Fibroblast of skin of right biceps (primary cell): ENCODE data around the gene GDAP2.

Experiments
- DNase-seq: peaks from one replicate; pipeline ENCODE4 v3.0.0-alpha.2; 2013

GDAP2 gene

DNA sequence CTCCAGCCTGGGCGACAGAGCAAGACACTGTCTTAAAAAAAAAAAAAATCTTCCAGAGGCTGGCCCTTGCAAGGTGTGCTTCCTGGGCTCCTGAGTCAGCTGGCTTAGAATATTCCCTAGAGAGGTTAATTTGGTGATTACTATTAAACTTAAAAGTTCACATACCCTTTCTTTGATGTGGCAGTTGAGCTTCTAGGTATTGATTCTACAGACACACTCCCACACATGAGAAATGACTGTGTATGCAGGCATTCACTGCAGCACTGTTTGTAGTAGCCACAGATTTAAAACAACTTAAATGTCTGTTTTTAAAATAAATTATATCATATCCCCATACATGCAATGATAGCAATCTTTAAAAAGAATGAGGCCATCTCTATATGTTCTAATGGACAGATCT lies 93.4 kb downstream of the GDAP2 start:
- DNase-seq, result no peak

DNA sequence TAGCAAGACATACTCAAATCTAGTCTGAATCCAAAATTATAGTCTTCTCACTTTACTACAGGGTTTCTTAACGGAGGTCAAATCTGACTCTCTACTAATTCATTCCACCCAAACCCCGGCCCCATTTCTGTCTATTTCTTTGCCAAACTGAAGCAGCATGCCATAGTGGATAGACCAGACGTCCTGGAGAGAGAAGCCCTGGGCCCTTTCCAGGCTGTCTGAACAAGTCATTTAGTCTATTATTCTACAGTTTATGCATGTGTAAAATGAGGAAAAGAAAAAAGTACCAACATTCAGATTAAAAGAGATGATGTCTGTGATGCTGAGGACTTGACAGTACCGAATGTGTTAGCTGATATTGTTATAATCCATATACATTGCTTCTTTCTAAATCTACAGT lies 95.0 kb downstream of the GDAP2 start:
- DNase-seq, result no peak

DNA sequence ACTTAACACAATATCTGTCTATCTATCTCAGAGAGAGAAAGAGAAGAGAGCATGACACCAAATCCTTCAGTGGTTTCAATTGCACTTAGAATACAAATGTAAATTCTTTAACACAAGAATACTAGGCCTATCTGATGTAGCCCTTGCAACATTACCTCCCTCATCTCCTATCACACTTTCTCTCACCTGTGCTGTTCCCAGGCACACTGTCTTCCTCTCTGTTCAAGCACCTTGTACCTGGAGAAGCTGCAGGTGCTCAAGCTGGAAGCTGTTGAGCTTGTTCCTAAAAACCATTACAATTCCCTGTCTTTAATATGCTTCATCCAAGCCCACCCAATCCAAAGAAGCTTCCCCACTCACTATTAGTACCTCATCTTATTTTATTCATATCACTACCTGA lies 97.0 kb downstream of the GDAP2 start:
- DNase-seq, result no peak

DNA sequence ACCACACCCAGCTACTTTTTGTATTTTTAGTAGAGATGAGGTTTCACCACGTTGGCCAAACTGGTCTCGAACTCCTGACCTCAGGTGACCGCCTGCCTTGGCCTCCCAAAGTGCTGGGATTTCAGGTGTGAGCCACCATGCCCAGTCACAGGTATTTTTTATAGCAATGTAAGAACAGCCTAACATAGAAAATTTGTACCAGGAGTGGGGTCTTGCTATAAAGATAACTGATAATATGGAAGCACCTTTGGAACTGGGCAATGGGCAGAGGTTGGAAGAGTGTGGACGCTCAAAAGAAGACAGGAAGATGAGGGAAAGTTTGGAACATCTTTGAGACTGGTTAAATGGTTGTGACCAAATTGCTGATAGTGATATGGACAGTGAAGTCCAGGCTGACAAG lies 99.2 kb downstream of the GDAP2 start:
- DNase-seq, result no peak

DNA sequence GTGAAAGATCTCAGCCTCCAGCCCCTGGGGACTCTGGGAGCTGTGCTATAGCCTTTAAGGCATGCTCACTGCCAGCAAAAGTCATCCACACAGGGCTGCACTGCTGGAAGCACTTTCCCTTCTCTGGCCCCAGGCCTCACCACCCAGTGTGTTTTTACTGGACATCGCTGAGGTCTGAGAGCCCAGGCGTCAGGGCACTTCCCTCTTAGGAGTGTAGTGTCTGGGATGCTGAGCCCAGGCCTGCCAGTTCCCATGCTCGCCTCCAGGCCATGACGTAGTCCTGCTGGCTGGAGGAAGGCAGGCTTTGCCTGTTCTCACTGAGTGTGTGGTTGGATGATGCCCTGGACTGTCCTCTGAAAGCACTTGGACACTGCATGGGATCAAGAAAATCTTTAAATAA lies 101.2 kb downstream of the GDAP2 start:
- DNase-seq, result peak; percentile 46

DNA sequence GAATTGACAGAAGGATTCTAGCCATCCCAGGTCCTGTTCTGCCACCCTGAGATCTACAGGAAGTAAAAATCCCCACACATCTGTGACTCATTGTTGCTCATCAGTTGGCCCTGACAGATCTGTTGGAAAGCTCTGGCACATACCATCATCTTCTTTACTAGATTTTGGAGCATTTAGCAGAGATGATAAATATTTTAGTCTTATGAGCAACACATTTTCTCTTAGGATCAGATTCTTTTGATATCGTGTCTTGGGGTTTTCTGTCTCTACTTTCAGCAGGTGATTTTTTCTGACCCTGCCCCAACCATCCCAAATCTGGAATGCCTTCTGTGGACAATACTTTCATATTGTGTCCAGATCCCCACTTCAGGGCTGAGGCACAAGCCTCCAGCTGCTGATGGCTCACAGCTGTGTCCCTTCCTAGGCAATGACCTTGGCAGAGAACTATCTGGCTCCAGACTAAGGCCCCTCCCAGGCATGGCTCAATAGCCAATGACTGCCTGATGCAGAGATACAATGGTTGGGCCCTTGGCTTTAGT lies 102.8 kb downstream of the GDAP2 start:
- DNase-seq, result peak; percentile 94

DNA sequence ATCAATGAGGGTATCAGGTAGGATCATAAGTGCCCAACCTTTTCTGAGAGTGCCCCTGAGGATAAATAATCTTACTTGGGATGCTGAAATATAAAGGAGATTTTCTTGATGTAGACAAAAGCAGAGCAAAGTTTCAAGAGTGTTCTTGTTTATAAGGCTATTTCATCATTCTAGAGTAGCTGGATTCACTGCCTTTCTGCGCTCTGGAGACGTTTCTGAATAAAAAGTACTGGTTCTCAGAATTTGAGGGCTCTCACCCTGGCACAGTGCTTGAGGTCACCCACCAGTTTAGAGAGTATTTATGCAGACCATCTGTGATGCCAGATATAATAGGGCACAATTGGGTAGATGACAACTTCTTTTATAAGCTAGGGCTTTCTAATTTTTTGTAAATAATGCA lies 103.3 kb downstream of the GDAP2 start:
- no peak for DNase-seq

DNA sequence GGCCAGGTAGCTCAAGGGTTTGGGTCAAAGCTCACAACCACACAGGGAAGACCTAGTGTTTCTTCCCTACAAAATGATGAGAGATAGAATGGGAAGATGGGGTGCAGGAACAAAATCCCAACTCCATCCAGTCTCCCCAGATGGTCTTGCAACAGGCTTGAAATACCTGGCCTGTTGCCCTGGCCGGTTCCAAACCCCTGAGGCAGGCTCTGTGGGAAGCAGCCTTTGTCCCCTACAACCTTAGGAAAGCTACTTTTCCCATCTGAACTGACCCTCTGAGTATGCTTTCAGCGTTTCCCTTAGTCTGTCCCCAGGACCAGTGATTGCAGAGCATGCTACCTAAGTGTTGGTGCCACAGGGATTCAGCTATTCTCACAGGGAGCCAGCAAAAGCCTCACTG lies 104.0 kb downstream of the GDAP2 start:
- DNase-seq, result no peak

DNA sequence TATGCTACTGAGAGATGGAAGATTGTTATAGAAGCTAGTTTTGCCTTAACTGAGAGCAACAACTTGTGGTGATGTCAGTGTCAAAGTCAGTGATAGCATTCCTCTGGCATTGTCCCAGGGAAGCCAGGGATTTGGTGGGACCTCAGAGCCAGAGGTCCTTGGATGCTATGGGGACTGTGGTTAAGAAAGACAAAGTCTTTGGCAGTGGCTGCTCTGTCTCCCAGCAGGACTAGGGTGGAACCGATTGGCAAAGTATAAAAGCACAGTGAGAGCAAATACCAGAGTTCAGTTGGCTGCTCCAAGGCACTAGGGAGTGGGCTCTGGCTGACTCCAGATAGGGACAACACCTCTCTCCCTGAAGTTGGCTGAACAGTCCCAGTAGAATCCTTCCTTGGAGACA lies 104.8 kb downstream of the GDAP2 start:
- DNase-seq, result peak; percentile 82

DNA sequence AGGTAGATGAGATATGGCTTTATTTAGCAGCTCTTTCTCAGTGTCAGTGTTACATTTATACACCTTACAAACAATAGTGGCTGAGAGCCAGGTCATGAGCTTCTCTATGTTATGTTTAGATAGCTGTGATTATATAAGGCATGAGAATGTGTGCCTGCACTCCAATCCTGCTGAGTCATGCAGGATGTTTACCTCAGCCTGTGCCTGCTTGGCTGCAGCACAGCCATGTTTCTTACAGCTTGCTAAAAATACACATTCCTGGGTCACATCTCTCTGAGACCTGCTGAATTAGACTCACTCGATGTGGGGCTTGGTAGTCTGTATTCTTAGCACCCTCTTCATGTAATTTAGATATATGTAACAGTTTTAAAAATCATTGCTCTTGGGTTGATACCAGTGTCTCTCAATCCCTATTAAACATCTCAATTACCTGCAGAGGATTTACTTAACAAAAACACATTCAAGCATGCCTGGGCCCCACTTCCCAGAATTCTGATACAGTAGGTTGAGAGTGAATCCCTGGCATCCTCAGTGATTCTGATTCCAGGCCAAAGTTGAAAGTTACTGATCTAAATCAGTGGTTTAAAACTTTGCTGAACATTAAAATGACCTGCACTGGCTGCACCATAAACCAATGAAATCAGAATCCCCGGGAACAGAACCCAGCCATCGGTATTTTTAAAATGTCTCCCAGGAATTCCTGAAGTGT lies 107.5 kb downstream of the GDAP2 start:
- peak; percentile 97 for DNase-seq

DNA sequence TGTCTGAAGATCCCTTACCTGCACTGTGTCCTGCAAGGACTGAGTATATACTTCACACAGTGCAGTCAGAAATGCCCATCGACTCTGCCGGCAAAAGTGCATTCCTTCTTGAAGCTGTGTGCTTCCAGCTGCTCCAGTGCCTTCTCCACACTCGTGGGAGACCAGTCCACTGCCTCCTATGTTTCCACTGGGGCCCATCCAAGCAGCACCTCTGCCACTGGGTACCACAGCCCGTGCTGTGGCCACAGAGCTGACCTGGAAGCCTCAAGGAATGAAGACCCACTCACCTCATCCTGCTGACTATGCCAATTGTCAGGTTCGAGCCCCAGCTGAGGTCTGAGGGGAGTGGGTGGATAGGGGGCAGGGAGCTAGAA lies 108.1 kb downstream of the GDAP2 start:
- DNase-seq, result no peak

DNA sequence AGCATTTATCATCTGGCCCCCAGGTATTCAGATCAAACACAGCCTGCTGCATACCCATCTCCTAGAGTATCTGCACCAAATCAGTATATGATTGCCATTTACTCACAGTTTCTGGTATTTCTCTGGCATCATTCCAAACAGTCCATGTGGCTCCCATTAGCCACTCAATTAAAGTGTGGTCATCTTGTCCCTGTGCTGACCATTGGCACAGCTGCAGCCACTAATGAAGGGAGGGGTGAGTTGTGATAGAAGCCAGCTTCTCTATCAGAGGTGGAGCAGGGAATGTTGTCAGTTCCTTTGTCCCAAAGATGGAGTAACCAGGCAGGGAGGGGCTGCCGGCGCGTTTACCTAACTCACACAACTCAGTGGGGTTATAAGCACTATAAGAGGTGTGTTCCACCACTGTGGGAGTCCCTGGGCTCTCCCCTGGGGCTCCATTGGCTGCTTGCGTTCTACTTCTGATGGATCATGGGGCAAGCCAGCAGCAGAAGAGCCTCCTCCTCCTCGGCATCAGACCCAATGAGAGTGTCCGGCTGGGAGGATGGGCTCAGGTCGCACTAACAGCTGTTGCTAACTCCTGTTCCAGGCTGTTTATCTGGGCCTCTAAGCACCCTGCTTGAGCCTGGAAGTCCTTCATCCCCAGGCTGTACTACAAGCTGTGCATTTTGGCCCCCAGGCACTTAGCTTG lies 108.6 kb downstream of the GDAP2 start:
- DNase-seq, result peak; percentile 38

DNA sequence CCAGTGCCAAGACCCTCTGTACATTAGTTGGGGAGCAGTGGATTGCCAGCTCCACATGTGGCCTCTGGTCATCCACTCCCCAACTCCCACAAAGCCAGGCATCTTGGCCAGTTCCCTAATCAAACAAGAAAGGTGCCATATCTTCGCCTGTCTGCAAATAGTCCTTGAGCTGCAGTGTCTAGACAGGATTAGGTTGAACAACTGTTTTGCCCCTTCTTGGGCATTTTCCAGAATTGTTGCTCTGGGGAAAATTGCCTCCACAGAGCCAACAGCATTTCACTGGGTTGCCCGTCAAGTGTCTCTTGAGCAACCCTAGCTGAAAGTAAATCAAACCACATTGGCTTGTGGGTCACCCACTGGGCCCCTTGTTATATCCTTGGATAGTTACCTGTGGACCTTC lies 109.3 kb downstream of the GDAP2 start:
- no peak for DNase-seq

DNA sequence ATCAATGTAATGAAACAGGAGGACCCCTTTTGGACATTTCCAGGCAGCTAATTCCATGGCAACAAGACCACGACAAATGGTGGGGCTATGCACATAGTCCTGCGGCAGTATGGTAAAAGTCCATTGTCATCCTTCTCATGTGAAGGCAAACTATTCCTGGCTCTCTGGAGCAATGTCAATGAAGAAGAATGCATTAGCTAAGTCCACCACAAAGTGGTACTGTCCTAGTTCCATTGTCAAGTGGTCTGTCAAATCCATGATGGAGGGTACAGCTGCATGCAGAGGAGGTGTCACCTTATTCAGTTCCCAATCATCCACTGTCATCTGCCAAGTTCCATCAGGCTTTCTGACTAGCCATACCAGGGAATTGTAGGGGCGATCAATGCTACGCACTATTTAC lies 110.1 kb downstream of the GDAP2 start:
- no peak for DNase-seq

DNA sequence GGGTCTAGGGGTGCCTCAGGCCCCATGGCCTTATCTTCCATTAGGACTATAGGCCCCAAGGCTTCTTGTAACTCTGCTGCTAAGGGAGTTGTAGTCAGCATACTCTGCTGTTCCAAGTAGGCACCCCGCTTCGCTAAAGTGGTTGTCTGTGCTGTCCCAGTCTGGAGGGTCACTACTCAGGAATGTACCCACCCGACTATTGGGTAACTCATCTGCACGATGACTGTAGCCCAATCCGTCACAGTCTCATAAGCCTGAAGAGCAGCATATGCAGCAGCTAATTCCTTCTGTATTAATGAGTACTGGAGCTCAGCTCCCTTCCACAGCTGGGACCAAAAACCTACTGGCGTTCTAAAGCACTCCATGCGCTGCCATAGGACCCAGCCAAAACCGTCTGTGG lies 111.0 kb downstream of the GDAP2 start:
- DNase-seq, result peak; percentile 57

DNA sequence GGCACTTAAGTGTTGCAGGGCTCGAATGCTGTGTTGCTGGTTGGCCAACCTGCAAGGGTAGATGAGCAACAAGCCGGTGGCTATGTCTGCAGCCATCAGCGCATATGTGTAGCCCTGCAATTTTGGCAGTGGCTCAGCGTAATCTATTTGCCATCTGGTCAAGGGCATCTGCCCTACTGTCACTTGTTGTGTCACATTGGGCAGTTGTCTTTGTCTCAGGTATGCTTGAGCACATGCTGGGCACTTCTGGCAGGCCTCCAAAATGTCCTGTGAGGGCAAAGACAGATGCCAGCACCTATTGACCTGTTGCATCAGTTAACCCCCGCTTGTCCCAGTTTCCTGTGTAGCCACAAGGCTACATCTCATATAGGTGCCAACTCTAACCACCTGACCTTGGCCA lies 111.8 kb downstream of the GDAP2 start:
- DNase-seq, result no peak

DNA sequence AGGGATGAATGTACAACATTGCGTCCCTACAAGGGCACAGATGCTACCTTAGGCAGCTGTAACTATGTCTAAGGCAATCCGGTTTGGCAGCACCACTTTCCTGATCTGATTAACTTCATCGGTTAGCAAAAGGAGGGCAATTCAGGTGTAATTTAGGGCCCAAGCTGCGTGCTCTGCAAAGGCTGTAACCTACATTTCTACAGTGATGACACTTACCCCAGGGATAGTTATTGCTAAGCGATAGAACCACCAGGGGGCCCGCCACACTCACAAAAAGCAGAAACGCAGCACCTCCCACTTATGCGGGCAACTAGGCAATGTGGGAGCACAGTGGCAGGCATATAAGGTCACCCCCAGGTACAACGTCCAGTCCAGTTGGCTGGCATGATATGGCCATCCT lies 113.5 kb downstream of the GDAP2 start:
- DNase-seq, result no peak

DNA sequence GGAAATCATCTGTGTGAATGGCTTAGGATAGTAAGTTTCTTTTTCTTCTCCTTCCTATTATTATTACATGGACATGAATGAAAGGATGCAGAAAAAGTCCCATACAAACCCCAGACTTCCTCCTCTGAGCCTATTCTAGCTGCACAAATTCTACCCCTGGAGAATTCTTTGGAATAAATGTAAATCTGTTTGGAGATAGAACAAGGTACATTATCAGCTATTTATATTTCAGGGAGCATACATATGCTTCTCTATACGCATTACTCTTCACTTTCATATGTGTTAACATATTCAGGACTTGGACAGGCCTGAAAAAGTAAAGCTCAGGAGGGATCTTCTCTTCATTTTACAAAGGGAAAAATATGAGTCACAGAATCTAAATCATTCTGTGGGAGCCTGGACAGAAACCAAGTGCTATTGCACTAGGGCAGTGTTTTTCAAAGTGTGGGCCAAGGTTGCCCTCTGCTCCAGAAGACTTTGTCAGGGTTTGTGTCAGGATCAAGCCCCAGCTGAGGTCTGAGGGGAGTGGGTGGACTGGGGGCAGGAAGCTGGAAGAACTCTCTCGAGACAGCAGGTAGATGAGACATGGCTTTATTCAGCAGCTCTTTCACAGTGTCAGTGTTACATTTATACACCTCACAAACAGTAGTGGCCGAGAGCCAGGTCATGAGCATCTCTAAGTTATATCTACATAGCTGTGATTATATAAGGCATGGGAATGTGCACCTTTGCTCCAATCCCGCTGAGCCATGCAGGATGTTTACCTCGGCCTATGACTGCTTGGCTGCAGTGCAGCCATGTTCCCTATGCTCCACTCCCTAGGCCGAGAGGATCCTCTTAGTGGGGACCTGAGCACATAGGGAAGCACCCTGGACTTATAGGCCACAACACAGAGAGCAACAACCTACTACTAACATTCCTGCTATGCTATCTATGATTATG lies 114.3 kb downstream of the GDAP2 start:
- DNase-seq, result peak; percentile 70
